Neuronal stem cell (in vitro differentiated cells): Measurements from ENCODE around the gene PDIA5.

Experiments used
- DNase-seq: peaks from one replicate; pipeline ENCODE4 v3.0.0-alpha.2; 2013; ENCODE audit warnings: low spot score
- H2AFZ ChIP-seq: one replicate; pipeline ENCODE4 v1.6.1; 2013; ENCODE audit warnings: mild to moderate bottlenecking, low read length, inconsistent platforms
- H2AK5ac ChIP-seq: 2 replicates; pipeline ENCODE4 v1.6.1; 2013; ENCODE audit warnings: low read depth, mild to moderate bottlenecking, inconsistent platforms, low read length, moderate library complexity, mixed read lengths
- H2BK120ac ChIP-seq: 2 replicates; pipeline ENCODE4 v1.6.1; 2013; ENCODE audit warnings: low read depth, mild to moderate bottlenecking, inconsistent platforms, low read length, moderate library complexity, mixed read lengths
- H2BK12ac ChIP-seq: one replicate; pipeline ENCODE4 v1.6.1; 2013; ENCODE audit warnings: low read length, inconsistent platforms
- H2BK15ac ChIP-seq: 2 replicates; pipeline ENCODE4 v1.6.1; 2013; ENCODE audit warnings: mild to moderate bottlenecking, low read length, inconsistent platforms, mixed read lengths
- H2BK5ac ChIP-seq: one replicate; pipeline ENCODE4 v1.6.1; 2013; ENCODE audit warnings: inconsistent platforms, mild to moderate bottlenecking, low read length, moderate library complexity
- H3K14ac ChIP-seq: one replicate; pipeline ENCODE4 v1.6.1; 2013; ENCODE audit warnings: low read length, inconsistent platforms
- H3K18ac ChIP-seq: 2 replicates; pipeline ENCODE4 v1.6.1; 2013; ENCODE audit warnings: low read length, inconsistent platforms
- H3K23ac ChIP-seq: 2 replicates; pipeline ENCODE4 v1.6.1; 2013; ENCODE audit warnings: low read depth, mild to moderate bottlenecking, mixed read lengths, low read length, inconsistent platforms; ENCODE audit not compliant: poor library complexity
- H3K27ac ChIP-seq: replicated peaks from 3 replicates; pipeline ENCODE4 v1.5.1; 2013; ENCODE audit warnings: low read length, inconsistent platforms
- H3K27me3 ChIP-seq, 3 experiments: 2 replicates each; pipeline ENCODE4 v1.6.1; 2013; ENCODE audit warnings: low read length in 3 of 3, mild to moderate bottlenecking in 2 of 3, inconsistent platforms in 1 of 3, low read depth in 1 of 3, mixed read lengths in 1 of 3, moderate library complexity in 1 of 3; ENCODE audit not compliant: control insufficient read depth in 3 of 3, insufficient read depth in 3 of 3
- H3K36me3 ChIP-seq, 2 donors: replicated peaks in 1 of 2; 2 replicates each; pipeline ENCODE4 v1.6.1; 2013; ENCODE audit warnings: low read length in 2 of 2; ENCODE audit not compliant: control insufficient read depth in 2 of 2, insufficient read depth in 2 of 2
- H3K4ac ChIP-seq: 2 replicates; pipeline ENCODE4 v1.6.1; 2013; ENCODE audit warnings: inconsistent platforms, mild to moderate bottlenecking, low read length, moderate library complexity
- H3K4me1 ChIP-seq, 2 donors: 1 replicate in 1 of 2; 2 replicates in 1 of 2; pipeline ENCODE4 v1.6.1; 2013; ENCODE audit warnings: low read length in 2 of 2, low read depth in 1 of 2; ENCODE audit not compliant: control insufficient read depth in 2 of 2, insufficient read depth in 1 of 2
- H3K4me2 ChIP-seq: one replicate; pipeline ENCODE4 v1.6.1; 2013; ENCODE audit warnings: mild to moderate bottlenecking, low read length, inconsistent platforms; ENCODE audit not compliant: insufficient read depth, poor library complexity, severe bottlenecking
- H3K4me3 ChIP-seq, 2 donors: 2 replicates each; pipeline ENCODE4 v1.5.1; 2013; ENCODE audit warnings: low read length in 2 of 2, mild to moderate bottlenecking in 2 of 2, inconsistent platforms in 1 of 2, moderate library complexity in 1 of 2
- H3K79me1 ChIP-seq: one replicate; pipeline ENCODE4 v1.6.1; 2013; ENCODE audit warnings: low read depth, mild to moderate bottlenecking, inconsistent platforms, low read length, moderate library complexity
- H3K9ac ChIP-seq: one replicate; pipeline ENCODE4 v1.6.1; 2013; ENCODE audit warnings: mild to moderate bottlenecking, low read depth, low read length, inconsistent platforms; ENCODE audit not compliant: poor library complexity
- H3K9me3 ChIP-seq, 2 donors: replicated peaks in 1 of 2; 2 replicates each; pipeline versions ENCODE3 to v1.6.1; 2013; ENCODE audit warnings: low read length in 2 of 2, mild to moderate bottlenecking in 2 of 2, inconsistent platforms in 1 of 2, low read depth in 1 of 2, mixed read lengths in 1 of 2, moderate library complexity in 1 of 2; ENCODE audit not compliant: control insufficient read depth in 2 of 2, insufficient read depth in 1 of 2
- H4K8ac ChIP-seq: one replicate; pipeline ENCODE4 v1.6.1; 2013; ENCODE audit warnings: low read depth, mild to moderate bottlenecking, inconsistent platforms, low read length, moderate library complexity
- H4K91ac ChIP-seq: one replicate; pipeline ENCODE4 v1.6.1; 2013; ENCODE audit warnings: low read length, low read depth, mild to moderate bottlenecking, inconsistent platforms; ENCODE audit not compliant: poor library complexity
- WGBS, 2 donors: extraction: QIAGEN DNeasy Blood & Tissue Kit; methylation state at CpG; one replicate each; pipeline ENCODE4 v1.1.7; 2013; ENCODE audit warnings: missing lambda C conversion rate in 2 of 2, mixed read lengths in 1 of 2; ENCODE audit not compliant: insufficient read length in 2 of 2, insufficient replicate concordance in 1 of 2; ENCODE audit errors: extremely low coverage in 2 of 2; 5-methylcytosine and 5-hydroxymethylcytosine counted together

Gene PDIA5

GRCh38 chr3:123064914-123065313, 1.9 kb upstream of the PDIA5 start:
- Histone ChIP-seq H3K9ac (no peak overlapping the region), H3K4me2 (no peak overlapping the region), H3K4me3 (no peak overlapping the region), H4K91ac (no peak overlapping the region), H4K8ac (no peak overlapping the region), H2AK5ac (no peak overlapping the region), H2BK15ac (no peak overlapping the region), H3K36me3 (no peaks in the 10 kb centered on the region), H3K79me1 (no peaks in the 10 kb centered on the region), H3K4me1 (peaks cover 4 to 10% of the 10 kb centered on the region in 2 donors), H2BK5ac (no peak overlapping the region), H3K4ac (no peak overlapping the region), H3K27me3 (peaks cover 0 to 19% (median 3%) of the 10 kb centered on the region in 3 experiments), H3K9me3 (no peaks in the 10 kb centered on the region), H3K23ac (no peak overlapping the region), H2AFZ (no peak overlapping the region), H2BK120ac (no peak overlapping the region), H3K18ac (no peak overlapping the region), H3K27ac (no peak overlapping the region), H2BK12ac (no peak overlapping the region), H3K14ac (no peak overlapping the region)
- no CpG with 5 or more reads among the region's 1 CpG for WGBS, 2 donors
- DNase-seq = no peak

GRCh38 chr3:123066599-123066895, 278 bp upstream of the PDIA5 start:
- no peak overlapping the region for H2BK120ac ChIP-seq
- DNase-seq = no peak
- no peak overlapping the region for H4K91ac ChIP-seq
- H3K36me3 ChIP-seq = no peaks in the 10 kb centered on the region
- H3K4ac ChIP-seq = no peak overlapping the region
- no peak overlapping the region for H2BK5ac ChIP-seq
- H3K27ac ChIP-seq = no peak overlapping the region
- H2BK12ac ChIP-seq = no peak overlapping the region
- H3K27me3 ChIP-seq = peaks cover 0 to 19% (median 3%) of the 10 kb centered on the region in 3 experiments
- no peak overlapping the region for H2AK5ac ChIP-seq
- no peak overlapping the region for H2BK15ac ChIP-seq
- peak overlapping the region; percentile 97 for H3K4me2 ChIP-seq
- peak overlapping the region; percentile 70 for H3K23ac ChIP-seq
- no peaks in the 10 kb centered on the region for H3K9me3 ChIP-seq
- no peak overlapping the region for H3K14ac ChIP-seq
- no peaks in the 10 kb centered on the region for H3K79me1 ChIP-seq
- no CpG with 5 or more reads among the region's 6 CpGs for WGBS, 2 donors
- peak overlapping the region; percentile 92 for H2AFZ ChIP-seq
- H3K18ac ChIP-seq = no peak overlapping the region
- no peak overlapping the region for H4K8ac ChIP-seq
- peaks cover 4 to 10% of the 10 kb centered on the region in 2 donors for H3K4me1 ChIP-seq
- no peak overlapping the region for H3K9ac ChIP-seq
- peak overlapping the region in 1 of 2 donors; percentile 89 for H3K4me3 ChIP-seq

GRCh38 chr3:123067689-123068600, 1.1 kb downstream of the PDIA5 start:
- peak overlapping the region; percentile 86 to 89 for H3K4me3 ChIP-seq
- peak overlapping the region; percentile 95 for H3K18ac ChIP-seq
- H3K9me3 ChIP-seq = no peaks in the 10 kb centered on the region
- H2BK15ac ChIP-seq = no peak overlapping the region
- peak overlapping the region; percentile 92 for H2AFZ ChIP-seq
- H3K27me3 ChIP-seq = peaks cover 0 to 19% (median 3%) of the 10 kb centered on the region in 3 experiments
- no CpG with 5 or more reads among the region's 24 CpGs for WGBS, 2 donors
- H2BK12ac ChIP-seq = no peak overlapping the region
- no peak overlapping the region for H3K14ac ChIP-seq
- H4K8ac ChIP-seq = no peak overlapping the region
- H2BK120ac ChIP-seq = no peak overlapping the region
- H4K91ac ChIP-seq = no peak overlapping the region
- no peak overlapping the region for H2BK5ac ChIP-seq
- H3K27ac ChIP-seq = no peak overlapping the region
- peak overlapping the region; percentile 97 for H3K4me2 ChIP-seq
- no peaks in the 10 kb centered on the region for H3K36me3 ChIP-seq
- no peak for DNase-seq
- H3K23ac ChIP-seq = no peak overlapping the region
- H3K4ac ChIP-seq = no peak overlapping the region
- H2AK5ac ChIP-seq = peak overlapping the region; percentile 20
- H3K4me1 ChIP-seq = peaks cover 4 to 10% of the 10 kb centered on the region in 2 donors
- H3K9ac ChIP-seq = peak overlapping the region; percentile 98
- H3K79me1 ChIP-seq = no peaks in the 10 kb centered on the region

GRCh38 chr3:123068601-123069381, 2.0 kb downstream of the PDIA5 start:
- Histone ChIP-seq H2BK15ac (no peak overlapping the region), H3K27me3 (peaks cover 0 to 19% (median 3%) of the 10 kb centered on the region in 3 experiments), H3K14ac (no peak overlapping the region), H3K9ac (no peak overlapping the region), H3K23ac (no peak overlapping the region), H3K4me2 (no peak overlapping the region), H3K79me1 (no peaks in the 10 kb centered on the region), H3K4me3 (peak overlapping the region in 1 of 2 donors; percentile 89), H4K91ac (no peak overlapping the region), H3K4me1 (peaks cover 4 to 10% of the 10 kb centered on the region in 2 donors), H3K27ac (no peak overlapping the region), H3K4ac (no peak overlapping the region), H3K36me3 (no peaks in the 10 kb centered on the region), H2BK120ac (no peak overlapping the region), H2BK5ac (no peak overlapping the region), H3K9me3 (no peaks in the 10 kb centered on the region), H4K8ac (no peak overlapping the region), H3K18ac (no peak overlapping the region), H2AK5ac (no peak overlapping the region), H2BK12ac (no peak overlapping the region), H2AFZ (peak overlapping the region; percentile 92)
- no peak for DNase-seq
- no CpG with 5 or more reads among the region's 12 CpGs for WGBS, 2 donors
